MM.1S (cell line): Measurements from ENCODE around the gene KLHL13.

Source experiments
- CTCF ChIP-seq: fragments of 300-600 bp; sonication (generic); IDR thresholded peaks from 2 replicates; pipeline ENCODE4 v1.5.1; 2016; ENCODE audit warnings: antibody characterized with exemption, low read length, mixed read lengths
- EZH2 ChIP-seq: fragments of 300-600 bp; sonication (generic); optimal IDR thresholded peaks from 2 replicates; pipeline ENCODE3; 2017; ENCODE audit warnings: low read depth, mild to moderate bottlenecking, antibody characterized with exemption, low read length, mixed read lengths
- EZH2phosphoT487 ChIP-seq: fragments of 300-600 bp; sonication (generic); IDR thresholded peaks from 2 replicates; pipeline ENCODE4 v1.6.1; 2018; ENCODE audit warnings: antibody characterized with exemption, low read length

- TF ChIP-seq EZH2phosphoT487: no peak
- no peak for TF ChIP-seq CTCF
- no peak for TF ChIP-seq EZH2
Measured at GRCh38 chrX:118038614-118039365, 77.8 kb downstream of the KLHL13 start.
